ENCODE measurements around the gene HS3ST2. TPM values are rescaled to one million over a fixed set of nuclear protein-coding genes. Genes with fewer than 3 reads are reported as not detected.

The HS3ST2 gene
- total RNA-seq, 1 donor from 2014 or later, result not detected

DNA sequence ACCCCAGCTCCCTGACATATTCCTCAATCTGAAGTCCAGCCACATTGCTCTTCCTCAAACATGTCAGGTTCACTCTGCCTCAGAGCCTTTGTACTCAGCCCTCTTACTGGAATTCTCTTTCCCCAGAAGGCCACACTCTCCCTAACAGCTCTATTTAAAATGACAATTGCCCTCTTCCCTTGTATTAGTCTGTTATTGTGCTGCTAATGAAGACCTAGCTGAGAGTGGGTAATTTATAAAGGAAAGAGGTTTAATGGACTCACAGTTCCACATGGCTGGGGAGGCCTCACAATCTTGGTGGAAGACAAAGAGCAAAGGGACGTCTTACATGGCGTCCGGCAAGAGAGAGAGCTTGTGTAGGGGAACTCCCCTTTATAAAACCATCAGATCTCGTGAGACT, 46.0 kb downstream of the HS3ST2 start:
- TF ChIP-seq, protein P1, sequence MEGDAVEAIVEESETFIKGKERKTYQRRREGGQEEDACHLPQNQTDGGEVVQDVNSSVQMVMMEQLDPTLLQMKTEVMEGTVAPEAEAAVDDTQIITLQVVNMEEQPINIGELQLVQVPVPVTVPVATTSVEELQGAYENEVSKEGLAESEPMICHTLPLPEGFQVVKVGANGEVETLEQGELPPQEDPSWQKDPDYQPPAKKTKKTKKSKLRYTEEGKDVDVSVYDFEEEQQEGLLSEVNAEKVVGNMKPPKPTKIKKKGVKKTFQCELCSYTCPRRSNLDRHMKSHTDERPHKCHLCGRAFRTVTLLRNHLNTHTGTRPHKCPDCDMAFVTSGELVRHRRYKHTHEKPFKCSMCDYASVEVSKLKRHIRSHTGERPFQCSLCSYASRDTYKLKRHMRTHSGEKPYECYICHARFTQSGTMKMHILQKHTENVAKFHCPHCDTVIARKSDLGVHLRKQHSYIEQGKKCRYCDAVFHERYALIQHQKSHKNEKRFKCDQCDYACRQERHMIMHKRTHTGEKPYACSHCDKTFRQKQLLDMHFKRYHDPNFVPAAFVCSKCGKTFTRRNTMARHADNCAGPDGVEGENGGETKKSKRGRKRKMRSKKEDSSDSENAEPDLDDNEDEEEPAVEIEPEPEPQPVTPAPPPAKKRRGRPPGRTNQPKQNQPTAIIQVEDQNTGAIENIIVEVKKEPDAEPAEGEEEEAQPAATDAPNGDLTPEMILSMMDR (IDR thresholded peaks at IDR 0.05), result no peak
- Mint-ChIP-seq H3K27ac (ENCODE audit: unreplicated experiment) (no peak overlapping the region), H3K4me1 (ENCODE audit: low read depth) (no peaks in the 10 kb centered on the region), H3K9me3 (ENCODE audit: low read depth) (no peaks in the 10 kb centered on the region), H3K27me3 (ENCODE audit: low read depth) (peaks cover 5% of the 10 kb centered on the region), H3K36me3 (ENCODE audit: low read depth) (no peaks in the 10 kb centered on the region), H3K4me3 (ENCODE audit: unreplicated experiment) (no peak overlapping the region)
- DNase-seq (ENCODE audit: low spot score), result no peak

DNA sequence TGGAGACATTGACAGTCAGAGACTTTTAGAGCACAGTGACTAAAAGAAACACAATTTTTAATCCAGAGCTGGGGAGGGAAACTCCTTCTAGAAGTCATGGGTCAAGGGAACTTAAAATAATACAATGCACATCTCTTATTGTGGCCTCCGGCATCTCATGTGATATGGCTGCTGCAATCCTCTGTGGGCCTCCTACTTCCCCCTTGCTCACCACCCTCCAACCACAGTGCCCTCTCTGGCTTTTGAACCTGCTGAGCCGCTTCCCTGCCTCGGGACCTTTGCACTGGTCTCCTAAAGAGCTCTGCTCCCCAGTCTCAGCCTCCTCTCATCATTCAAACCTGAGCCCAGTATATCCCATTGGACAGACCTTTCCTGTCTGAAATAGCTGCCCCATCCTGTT, 47.6 kb downstream of the HS3ST2 start:
- H3K9me3 Mint-ChIP-seq (ENCODE audit: low read depth), result no peaks in the 10 kb centered on the region
- TF ChIP-seq, protein P1 (IDR thresholded peaks at IDR 0.05), result no peak
- no peaks in the 10 kb centered on the region for H3K36me3 Mint-ChIP-seq (ENCODE audit: low read depth)
- H3K4me3 Mint-ChIP-seq (ENCODE audit: unreplicated experiment), result no peak overlapping the region
- DNase-seq (ENCODE audit: low spot score), result no peak
- H3K4me1 Mint-ChIP-seq (ENCODE audit: low read depth), result no peaks in the 10 kb centered on the region
- no peak overlapping the region for H3K27ac Mint-ChIP-seq (ENCODE audit: unreplicated experiment)
- peaks cover 5% of the 10 kb centered on the region for H3K27me3 Mint-ChIP-seq (ENCODE audit: low read depth)

DNA sequence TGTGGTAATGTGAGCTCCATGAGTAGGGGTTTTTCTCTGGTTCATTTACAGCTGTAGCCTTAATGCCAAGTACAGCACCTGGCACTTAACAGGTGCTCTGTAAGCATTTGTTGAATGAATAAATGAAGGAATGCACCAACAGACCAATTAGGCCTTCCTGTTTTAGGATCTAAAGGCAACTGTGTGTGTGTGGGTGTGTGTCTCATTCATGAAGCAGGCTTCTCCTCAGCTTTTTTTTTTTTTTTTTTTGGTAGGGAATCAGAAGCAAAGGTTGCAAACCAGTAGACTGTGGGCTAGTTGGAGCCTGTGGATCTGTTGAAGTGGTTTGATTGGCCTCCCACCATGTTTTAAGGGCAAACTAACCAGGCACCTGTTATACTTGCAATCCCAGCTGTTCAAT, 48.1 kb downstream of the HS3ST2 start:
- no peak for DNase-seq (ENCODE audit: low spot score)
- Mint-ChIP-seq H3K9me3 (ENCODE audit: low read depth) (no peaks in the 10 kb centered on the region), H3K36me3 (ENCODE audit: low read depth) (no peaks in the 10 kb centered on the region), H3K27ac (ENCODE audit: unreplicated experiment) (no peak overlapping the region), H3K27me3 (ENCODE audit: low read depth) (peaks cover 5% of the 10 kb centered on the region), H3K4me1 (ENCODE audit: low read depth) (no peaks in the 10 kb centered on the region), H3K4me3 (ENCODE audit: unreplicated experiment) (no peak overlapping the region)
- TF ChIP-seq, protein P1 (IDR thresholded peaks at IDR 0.05), result no peak

DNA sequence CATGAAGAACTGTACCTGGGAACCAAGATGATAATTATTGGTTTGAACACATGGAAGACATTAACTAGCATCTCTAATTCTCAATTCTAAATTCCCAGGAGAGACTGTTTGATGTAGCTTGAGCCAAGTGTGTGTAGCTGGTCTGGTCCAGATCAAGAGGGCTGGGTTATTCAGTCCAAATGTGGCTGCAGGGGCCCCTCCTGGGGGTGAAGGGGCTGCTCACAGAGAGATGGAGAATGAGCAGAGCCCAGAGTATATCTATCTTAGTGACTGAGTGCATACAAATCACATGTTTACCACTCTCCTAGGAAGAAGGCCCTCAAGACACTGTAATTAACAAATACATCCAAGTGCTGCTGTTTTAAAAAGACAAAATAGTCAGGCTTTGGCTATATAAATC, 50.4 kb downstream of the HS3ST2 start:
- Mint-ChIP-seq H3K9me3 (ENCODE audit: low read depth) (no peaks in the 10 kb centered on the region), H3K27me3 (ENCODE audit: low read depth) (peaks cover 5% of the 10 kb centered on the region), H3K36me3 (ENCODE audit: low read depth) (no peaks in the 10 kb centered on the region), H3K27ac (ENCODE audit: unreplicated experiment) (no peak overlapping the region), H3K4me3 (ENCODE audit: unreplicated experiment) (no peak overlapping the region), H3K4me1 (ENCODE audit: low read depth) (no peaks in the 10 kb centered on the region)
- TF ChIP-seq, protein P1 (IDR thresholded peaks at IDR 0.05), result no peak
- DNase-seq (ENCODE audit: low spot score), result no peak

DNA sequence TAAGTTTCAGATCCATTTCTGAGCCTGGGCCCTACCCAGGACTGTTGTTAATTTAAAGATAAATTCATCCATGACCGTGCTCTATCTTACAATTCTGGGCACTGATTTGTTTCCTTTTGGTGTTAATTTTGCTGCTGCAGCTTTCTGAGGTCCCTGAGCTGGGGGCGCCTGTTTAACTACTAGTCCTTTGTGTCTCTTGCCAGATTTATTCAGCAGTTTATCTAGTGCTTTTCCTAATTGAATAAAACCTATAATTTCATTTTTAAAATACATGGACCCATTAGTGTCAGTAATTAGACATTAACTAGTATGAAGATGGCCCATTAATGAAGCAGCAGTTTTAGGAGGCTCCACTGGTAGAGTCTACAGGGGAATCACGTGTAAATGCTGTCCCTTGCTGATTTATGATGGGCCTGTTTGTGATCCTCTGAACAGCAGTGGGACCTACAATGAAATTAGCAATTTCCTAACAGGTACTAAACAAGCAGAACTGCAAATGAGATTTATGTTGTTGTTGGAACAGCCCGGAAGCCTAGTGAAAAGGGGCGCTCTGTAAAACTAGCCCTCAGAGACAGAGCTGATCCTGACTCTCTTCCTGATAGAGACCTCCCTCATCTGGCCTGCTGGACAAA, 54.7 kb downstream of the HS3ST2 start:
- Mint-ChIP-seq H3K4me3 (ENCODE audit: unreplicated experiment) (no peak overlapping the region), H3K36me3 (ENCODE audit: low read depth) (no peaks in the 10 kb centered on the region), H3K27me3 (ENCODE audit: low read depth) (peaks cover under 1% of the 10 kb centered on the region), H3K9me3 (ENCODE audit: low read depth) (no peaks in the 10 kb centered on the region), H3K27ac (ENCODE audit: unreplicated experiment) (no peak overlapping the region), H3K4me1 (ENCODE audit: low read depth) (no peaks in the 10 kb centered on the region)
- DNase-seq (ENCODE audit: low spot score), result no peak
- TF ChIP-seq, protein P1 (IDR thresholded peaks at IDR 0.05), result no peak

Measured in chondrocyte (in vitro differentiated cells).